Neural cell (in vitro differentiated cells): ENCODE results near the gene CYP11A1.

Source experiments
- EP300 ChIP-seq: fragments of 450-650 bp; conservative IDR thresholded peaks from 2 replicates; pipeline ENCODE4 v1.6.1; 2014; ENCODE audit warnings: antibody characterized with exemption, mild to moderate bottlenecking, moderate library complexity; ENCODE audit not compliant: poor library complexity, severe bottlenecking
- EZH2 ChIP-seq: fragments of 200-600, 300-800 bp; shearing (Covaris generic), sonication (generic); IDR thresholded peaks from 2 replicates; pipeline ENCODE4 v1.6.1; 2014; ENCODE audit warnings: antibody characterized with exemption, low read length, borderline replicate concordance, mild to moderate bottlenecking; ENCODE audit not compliant: insufficient read depth, poor library complexity, severe bottlenecking
- POLR2AphosphoS5 ChIP-seq: IDR thresholded peaks from 2 replicates; pipeline ENCODE4 v1.6.1; 2012
- TF ChIP-seq, protein P1 (sequence below): IDR thresholded peaks from 2 replicates; pipeline ENCODE4 v1.6.1; 2012; ENCODE audit warnings: borderline replicate concordance
- TF ChIP-seq, protein P2 (sequence below): fragments of 450-650 bp; IDR thresholded peaks from 2 replicates; pipeline ENCODE4 v1.5.1; 2014; ENCODE audit warnings: antibody characterized with exemption, mild to moderate bottlenecking, moderate library complexity; ENCODE audit not compliant: poor library complexity, severe bottlenecking

GRCh38 chr15:74384881-74385643, 17.6 kb upstream of the CYP11A1 start:
- TF ChIP-seq, protein P1, sequence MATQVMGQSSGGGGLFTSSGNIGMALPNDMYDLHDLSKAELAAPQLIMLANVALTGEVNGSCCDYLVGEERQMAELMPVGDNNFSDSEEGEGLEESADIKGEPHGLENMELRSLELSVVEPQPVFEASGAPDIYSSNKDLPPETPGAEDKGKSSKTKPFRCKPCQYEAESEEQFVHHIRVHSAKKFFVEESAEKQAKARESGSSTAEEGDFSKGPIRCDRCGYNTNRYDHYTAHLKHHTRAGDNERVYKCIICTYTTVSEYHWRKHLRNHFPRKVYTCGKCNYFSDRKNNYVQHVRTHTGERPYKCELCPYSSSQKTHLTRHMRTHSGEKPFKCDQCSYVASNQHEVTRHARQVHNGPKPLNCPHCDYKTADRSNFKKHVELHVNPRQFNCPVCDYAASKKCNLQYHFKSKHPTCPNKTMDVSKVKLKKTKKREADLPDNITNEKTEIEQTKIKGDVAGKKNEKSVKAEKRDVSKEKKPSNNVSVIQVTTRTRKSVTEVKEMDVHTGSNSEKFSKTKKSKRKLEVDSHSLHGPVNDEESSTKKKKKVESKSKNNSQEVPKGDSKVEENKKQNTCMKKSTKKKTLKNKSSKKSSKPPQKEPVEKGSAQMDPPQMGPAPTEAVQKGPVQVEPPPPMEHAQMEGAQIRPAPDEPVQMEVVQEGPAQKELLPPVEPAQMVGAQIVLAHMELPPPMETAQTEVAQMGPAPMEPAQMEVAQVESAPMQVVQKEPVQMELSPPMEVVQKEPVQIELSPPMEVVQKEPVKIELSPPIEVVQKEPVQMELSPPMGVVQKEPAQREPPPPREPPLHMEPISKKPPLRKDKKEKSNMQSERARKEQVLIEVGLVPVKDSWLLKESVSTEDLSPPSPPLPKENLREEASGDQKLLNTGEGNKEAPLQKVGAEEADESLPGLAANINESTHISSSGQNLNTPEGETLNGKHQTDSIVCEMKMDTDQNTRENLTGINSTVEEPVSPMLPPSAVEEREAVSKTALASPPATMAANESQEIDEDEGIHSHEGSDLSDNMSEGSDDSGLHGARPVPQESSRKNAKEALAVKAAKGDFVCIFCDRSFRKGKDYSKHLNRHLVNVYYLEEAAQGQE, result no peak
- no peak for TF ChIP-seq EP300
- TF ChIP-seq, protein P2, sequence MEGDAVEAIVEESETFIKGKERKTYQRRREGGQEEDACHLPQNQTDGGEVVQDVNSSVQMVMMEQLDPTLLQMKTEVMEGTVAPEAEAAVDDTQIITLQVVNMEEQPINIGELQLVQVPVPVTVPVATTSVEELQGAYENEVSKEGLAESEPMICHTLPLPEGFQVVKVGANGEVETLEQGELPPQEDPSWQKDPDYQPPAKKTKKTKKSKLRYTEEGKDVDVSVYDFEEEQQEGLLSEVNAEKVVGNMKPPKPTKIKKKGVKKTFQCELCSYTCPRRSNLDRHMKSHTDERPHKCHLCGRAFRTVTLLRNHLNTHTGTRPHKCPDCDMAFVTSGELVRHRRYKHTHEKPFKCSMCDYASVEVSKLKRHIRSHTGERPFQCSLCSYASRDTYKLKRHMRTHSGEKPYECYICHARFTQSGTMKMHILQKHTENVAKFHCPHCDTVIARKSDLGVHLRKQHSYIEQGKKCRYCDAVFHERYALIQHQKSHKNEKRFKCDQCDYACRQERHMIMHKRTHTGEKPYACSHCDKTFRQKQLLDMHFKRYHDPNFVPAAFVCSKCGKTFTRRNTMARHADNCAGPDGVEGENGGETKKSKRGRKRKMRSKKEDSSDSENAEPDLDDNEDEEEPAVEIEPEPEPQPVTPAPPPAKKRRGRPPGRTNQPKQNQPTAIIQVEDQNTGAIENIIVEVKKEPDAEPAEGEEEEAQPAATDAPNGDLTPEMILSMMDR, result no peak
- TF ChIP-seq POLR2AphosphoS5, result no peak
- no peak for TF ChIP-seq EZH2
